ENCODE measurements around the gene DIRAS1. TPM values are rescaled to one million over a fixed set of nuclear protein-coding genes. Genes with fewer than 3 reads are reported as not detected.

Gene DIRAS1
- total and polyA plus RNA-seq, 2 experiments from 2014 or later: 2.8 to 18.6 TPM

DNA sequence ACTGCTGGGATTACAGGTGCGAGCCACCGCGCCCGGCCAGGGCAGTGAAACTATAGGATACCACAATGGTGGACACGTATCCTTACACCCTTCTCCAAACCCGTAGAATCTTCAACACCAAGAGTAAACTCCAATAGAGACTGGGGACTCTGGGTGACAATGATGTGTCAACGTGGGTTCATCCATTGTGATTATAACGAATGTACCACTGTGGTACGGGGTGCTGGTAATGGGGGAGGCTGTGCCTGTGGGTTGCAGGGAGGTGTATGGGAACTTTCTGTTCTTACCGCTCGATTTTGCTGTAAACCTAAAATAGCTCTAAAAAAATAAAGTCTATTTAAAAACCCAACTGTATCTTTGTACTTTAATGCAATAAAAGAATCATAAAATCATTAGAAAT lies 30.3 kb downstream of the DIRAS1 start:
- Histone ChIP-seq H3K36me3 (ENCODE audit: insufficient read depth) (no peaks in the 10 kb centered on the region), H3K4me1 (ENCODE audit: insufficient read depth) (no peaks in the 10 kb centered on the region), H3F3A (replicated peaks; ENCODE audit: low read depth) (no peaks in the 10 kb centered on the region), H3K4me3 (no peak overlapping the region), H3K9me2 (ENCODE audit: insufficient read depth) (no peaks in the 10 kb centered on the region), H3K4me2 (no peak overlapping the region), H2AFZ (no peak overlapping the region), H3K79me2 (replicated peaks; ENCODE audit: insufficient read depth) (no peaks in the 10 kb centered on the region), H3K27me3 (ENCODE audit: insufficient read depth) (no peaks in the 10 kb centered on the region), H4K20me1 (replicated peaks; ENCODE audit: insufficient read depth) (no peaks in the 10 kb centered on the region; the same call in 1 of the 2 replicates), H3K27ac (ENCODE audit: low read depth) (no peak overlapping the region)
- H3K36me3 Mint-ChIP-seq (ENCODE audit: low read depth): no peaks in the 10 kb centered on the region
- peaks cover 13% of the 10 kb centered on the region for H3K27me3 Mint-ChIP-seq (ENCODE audit: insufficient read depth, low read depth, poor library complexity)
- ATAC-seq (no peak), DNase-seq (ENCODE audit: low spot score) (no peak)
- H3K4me1 Mint-ChIP-seq: no peaks in the 10 kb centered on the region
- H3K4me3 Mint-ChIP-seq: no peak overlapping the region
- H3K9me3 Mint-ChIP-seq: no peaks in the 10 kb centered on the region
- TF ChIP-seq, protein P1, sequence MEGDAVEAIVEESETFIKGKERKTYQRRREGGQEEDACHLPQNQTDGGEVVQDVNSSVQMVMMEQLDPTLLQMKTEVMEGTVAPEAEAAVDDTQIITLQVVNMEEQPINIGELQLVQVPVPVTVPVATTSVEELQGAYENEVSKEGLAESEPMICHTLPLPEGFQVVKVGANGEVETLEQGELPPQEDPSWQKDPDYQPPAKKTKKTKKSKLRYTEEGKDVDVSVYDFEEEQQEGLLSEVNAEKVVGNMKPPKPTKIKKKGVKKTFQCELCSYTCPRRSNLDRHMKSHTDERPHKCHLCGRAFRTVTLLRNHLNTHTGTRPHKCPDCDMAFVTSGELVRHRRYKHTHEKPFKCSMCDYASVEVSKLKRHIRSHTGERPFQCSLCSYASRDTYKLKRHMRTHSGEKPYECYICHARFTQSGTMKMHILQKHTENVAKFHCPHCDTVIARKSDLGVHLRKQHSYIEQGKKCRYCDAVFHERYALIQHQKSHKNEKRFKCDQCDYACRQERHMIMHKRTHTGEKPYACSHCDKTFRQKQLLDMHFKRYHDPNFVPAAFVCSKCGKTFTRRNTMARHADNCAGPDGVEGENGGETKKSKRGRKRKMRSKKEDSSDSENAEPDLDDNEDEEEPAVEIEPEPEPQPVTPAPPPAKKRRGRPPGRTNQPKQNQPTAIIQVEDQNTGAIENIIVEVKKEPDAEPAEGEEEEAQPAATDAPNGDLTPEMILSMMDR (conservative IDR thresholded peaks at IDR 0.05; ENCODE audit: low read depth in 2 of 2): no peak
- TF ChIP-seq ZNF462 (CRISPR knock-in tag; IDR thresholded peaks at IDR 0.05) (no peak), EZH2phosphoT487 (IDR thresholded peaks at IDR 0.05; ENCODE audit: unreplicated experiment) (no peak), ZNF114 (CRISPR knock-in tag; IDR thresholded peaks at IDR 0.05) (no peak), ETS1 (IDR thresholded peaks at IDR 0.05) (no peak), STAT1 (IDR thresholded peaks at IDR 0.05; ENCODE audit: unreplicated experiment) (no peak), CREB1 (CRISPR knock-in tag; IDR thresholded peaks at IDR 0.05; ENCODE audit: low read depth) (no peak), POLR2AphosphoS5 (IDR thresholded peaks at IDR 0.05; ENCODE audit: low read depth) (no peak), EZH2 (IDR thresholded peaks at IDR 0.05; ENCODE audit: low read depth, unreplicated experiment) (no peak), JUNB (IDR thresholded peaks at IDR 0.05; ENCODE audit: unreplicated experiment) (no peak), ZNF331 (CRISPR knock-in tag; IDR thresholded peaks at IDR 0.05; ENCODE audit: low read depth) (no peak), NANOG (IDR thresholded peaks at IDR 0.05; ENCODE audit: borderline replicate concordance) (no peak)
- TF ChIP-seq, protein P2, sequence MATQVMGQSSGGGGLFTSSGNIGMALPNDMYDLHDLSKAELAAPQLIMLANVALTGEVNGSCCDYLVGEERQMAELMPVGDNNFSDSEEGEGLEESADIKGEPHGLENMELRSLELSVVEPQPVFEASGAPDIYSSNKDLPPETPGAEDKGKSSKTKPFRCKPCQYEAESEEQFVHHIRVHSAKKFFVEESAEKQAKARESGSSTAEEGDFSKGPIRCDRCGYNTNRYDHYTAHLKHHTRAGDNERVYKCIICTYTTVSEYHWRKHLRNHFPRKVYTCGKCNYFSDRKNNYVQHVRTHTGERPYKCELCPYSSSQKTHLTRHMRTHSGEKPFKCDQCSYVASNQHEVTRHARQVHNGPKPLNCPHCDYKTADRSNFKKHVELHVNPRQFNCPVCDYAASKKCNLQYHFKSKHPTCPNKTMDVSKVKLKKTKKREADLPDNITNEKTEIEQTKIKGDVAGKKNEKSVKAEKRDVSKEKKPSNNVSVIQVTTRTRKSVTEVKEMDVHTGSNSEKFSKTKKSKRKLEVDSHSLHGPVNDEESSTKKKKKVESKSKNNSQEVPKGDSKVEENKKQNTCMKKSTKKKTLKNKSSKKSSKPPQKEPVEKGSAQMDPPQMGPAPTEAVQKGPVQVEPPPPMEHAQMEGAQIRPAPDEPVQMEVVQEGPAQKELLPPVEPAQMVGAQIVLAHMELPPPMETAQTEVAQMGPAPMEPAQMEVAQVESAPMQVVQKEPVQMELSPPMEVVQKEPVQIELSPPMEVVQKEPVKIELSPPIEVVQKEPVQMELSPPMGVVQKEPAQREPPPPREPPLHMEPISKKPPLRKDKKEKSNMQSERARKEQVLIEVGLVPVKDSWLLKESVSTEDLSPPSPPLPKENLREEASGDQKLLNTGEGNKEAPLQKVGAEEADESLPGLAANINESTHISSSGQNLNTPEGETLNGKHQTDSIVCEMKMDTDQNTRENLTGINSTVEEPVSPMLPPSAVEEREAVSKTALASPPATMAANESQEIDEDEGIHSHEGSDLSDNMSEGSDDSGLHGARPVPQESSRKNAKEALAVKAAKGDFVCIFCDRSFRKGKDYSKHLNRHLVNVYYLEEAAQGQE (IDR thresholded peaks at IDR 0.05; ENCODE audit: unreplicated experiment): no peak
- H3K27ac Mint-ChIP-seq: no peak overlapping the region

All from GM23338 (cell line).